ENCODE results near the gene ITGB5.

ITGB5 gene

DNA sequence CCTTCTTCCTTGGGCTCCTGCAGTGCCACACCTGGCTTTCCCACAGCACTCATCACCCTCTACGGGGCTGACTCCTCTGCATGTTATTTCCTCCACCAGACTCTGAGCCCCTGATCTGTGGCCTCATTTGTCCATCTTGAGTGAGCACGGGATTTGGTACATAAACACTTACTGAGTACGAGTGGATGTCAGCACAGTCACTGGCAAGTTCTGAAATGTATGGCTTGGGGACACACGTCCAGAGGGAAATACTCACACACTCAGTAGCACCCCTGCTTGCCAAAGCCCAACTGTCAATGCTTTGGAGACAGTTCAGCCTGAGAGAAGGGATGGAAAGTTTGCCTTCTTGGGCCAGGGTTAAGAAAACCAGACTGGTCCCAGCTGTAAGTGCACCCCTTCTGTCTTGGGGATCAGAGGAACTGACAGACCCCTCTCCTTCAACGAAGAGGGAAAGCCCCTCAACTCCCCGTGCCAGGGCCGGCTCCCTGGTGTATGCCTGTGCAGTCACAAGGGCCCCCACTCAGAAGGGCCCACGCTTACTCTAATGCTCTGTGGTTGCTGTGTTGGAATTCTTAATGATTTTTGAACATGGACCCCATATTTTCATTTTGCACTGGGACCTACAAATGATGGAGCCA, 85.0 kb downstream of the ITGB5 start:
- DNase-seq (ENCODE audit: extremely low read depth, low read depth): no peak
- TF ChIP-seq CTCF (IDR thresholded peaks at IDR 0.05; ENCODE audit: low read depth, low read length): no peak

DNA sequence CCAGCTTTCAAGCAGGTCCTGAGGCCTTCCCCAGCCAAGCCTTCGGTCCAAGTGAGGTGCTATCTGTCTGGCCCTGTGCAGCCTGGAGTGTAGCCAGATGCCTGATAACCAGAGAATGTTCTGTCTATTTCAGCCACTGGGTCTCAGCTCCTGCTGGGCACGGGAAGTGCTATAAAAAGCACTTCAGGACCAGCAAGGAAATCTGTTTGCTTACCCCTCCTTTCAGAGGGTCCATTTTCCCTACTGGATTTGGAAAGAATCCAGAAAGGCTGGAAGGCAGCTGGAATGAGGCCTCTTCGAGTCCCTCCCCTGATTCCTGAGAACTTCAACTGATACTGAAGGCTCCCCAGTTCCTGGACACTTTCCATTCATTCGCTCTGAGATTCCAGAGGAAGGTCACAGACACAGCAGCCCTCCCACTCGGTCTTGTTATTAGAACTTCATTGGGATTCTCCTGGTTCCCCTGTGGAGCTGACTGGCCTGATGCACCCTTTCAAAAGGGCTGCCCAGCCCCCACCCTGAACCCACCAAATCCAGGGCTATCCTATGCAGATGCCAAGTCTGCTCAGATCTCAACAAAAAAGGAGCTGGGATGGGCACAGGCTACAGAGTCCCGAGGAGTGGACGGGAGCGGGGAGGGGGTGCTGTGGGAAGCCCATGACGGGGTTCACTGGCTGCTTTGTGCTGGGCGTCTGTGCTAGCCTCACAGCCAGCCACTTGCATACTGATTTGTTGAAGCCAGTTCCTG, 86.5 kb downstream of the ITGB5 start:
- DNase-seq (ENCODE audit: extremely low read depth, low read depth): no peak
- TF ChIP-seq CTCF (IDR thresholded peaks at IDR 0.05; ENCODE audit: low read depth, low read length): no peak

DNA sequence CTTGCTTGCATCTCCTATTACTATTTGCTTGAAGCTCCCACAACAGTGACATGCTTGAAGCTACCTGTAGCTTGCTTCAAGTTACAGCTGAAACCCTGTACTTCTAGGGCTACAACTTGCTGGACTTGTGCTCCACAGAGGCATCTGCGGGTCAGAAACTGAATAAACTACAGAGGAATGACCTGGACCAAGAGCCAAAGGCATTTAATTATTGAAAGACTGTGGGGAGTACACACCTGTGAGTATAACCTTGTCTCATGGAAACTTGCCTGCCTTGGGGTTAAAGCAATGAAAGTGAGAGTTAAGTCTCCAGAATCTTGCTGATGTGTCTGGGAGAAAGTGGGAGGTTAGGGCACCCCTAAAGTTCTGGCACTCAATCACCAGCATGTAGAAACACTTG, 87.1 kb downstream of the ITGB5 start:
- no peak for DNase-seq (ENCODE audit: extremely low read depth, low read depth)
- no peak for TF ChIP-seq CTCF (IDR thresholded peaks at IDR 0.05; ENCODE audit: low read depth, low read length)

DNA sequence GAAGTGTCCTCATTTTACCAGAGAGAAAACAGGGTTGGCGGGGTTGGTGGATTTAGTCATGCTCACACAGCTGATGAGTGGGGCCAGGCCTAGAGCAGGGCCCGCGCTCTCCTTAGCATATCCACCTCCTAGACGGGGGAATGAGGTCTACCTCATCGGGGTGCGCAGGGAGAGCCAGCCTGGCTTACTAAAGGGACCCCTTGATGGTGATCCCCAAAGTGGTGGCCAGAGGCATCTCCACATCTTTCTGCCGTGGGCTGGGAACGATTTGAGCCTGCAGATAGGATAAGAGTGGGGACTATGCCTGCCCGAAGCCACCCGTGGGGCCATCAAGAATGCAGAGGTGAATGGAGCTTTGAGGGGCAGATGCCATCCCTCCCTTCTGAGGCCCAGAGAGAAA, 87.5 kb downstream of the ITGB5 start:
- TF ChIP-seq CTCF (IDR thresholded peaks at IDR 0.05; ENCODE audit: low read depth, low read length): no peak
- DNase-seq (ENCODE audit: extremely low read depth, low read depth): no peak

- DNase-seq (ENCODE audit: extremely low read depth, low read depth): no peak
- TF ChIP-seq CTCF (IDR thresholded peaks at IDR 0.05; ENCODE audit: low read depth, low read length): no peak
Observed at GRCh38 chr3:124797426-124797945, 89.7 kb downstream of the ITGB5 start.

DNA sequence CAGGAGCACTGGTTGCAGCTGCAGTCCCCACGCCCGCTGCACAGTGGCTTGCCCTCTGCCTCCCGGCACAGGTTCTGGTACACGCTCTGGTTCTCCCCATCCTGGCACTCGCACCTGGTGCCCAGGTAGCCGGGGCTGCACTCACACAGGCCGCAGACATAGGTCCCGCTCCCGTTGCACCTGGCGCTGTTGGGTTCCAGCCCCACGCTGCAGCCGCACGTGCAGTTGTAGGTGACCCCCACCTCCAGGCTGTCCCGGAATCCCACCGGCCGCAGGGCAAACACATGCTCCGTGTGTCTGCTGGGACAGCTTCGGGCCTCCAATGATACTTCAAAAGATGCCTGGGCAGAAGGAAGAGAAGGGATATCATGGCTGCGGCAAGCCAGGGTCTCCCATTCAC, 90.7 kb downstream of the ITGB5 start:
- no peak for TF ChIP-seq CTCF (IDR thresholded peaks at IDR 0.05; ENCODE audit: low read depth, low read length)
- DNase-seq (ENCODE audit: extremely low read depth, low read depth): no peak

DNA sequence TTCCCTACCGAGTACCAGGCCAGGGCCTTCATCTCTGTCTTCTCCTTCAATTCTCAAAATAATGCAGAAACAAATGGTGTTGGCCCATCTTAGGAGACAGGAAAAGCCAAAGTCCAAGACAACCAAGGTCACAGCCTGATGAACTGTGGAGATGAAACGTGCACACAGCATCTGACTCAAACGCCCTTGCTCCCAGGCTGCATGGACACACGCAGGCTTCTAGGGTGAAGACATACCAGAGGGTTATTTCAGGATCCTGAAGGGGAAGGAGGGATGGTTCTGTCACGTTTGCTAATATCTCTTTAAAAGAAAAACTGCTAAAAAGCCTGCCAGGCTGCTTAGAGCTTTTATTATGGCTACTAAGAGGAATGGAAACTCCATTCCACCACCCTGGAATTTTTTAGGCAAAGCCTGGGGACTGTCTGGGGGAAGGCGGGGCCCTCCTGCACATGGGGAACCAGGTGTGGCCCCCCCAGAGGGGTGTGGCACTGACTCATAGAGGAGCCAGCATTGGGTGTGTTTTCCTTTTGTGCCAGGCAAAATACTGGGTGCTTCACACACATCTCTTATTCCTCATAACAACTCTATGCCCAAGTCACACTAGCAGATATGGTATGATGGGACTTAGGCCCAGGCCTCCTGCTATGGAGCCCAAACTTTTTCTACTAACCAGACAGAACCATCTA, 94.0 kb downstream of the ITGB5 start:
- DNase-seq (ENCODE audit: extremely low read depth, low read depth): no peak
- no peak for TF ChIP-seq CTCF (IDR thresholded peaks at IDR 0.05; ENCODE audit: low read depth, low read length)
